GM04504 (cell line): ENCODE data around the gene SCIN.

Experiments used
- DNase-seq: peaks from one replicate; pipeline ENCODE4 v3.0.0-alpha.2; 2012; ENCODE audit warnings: low read depth

The SCIN gene

DNA sequence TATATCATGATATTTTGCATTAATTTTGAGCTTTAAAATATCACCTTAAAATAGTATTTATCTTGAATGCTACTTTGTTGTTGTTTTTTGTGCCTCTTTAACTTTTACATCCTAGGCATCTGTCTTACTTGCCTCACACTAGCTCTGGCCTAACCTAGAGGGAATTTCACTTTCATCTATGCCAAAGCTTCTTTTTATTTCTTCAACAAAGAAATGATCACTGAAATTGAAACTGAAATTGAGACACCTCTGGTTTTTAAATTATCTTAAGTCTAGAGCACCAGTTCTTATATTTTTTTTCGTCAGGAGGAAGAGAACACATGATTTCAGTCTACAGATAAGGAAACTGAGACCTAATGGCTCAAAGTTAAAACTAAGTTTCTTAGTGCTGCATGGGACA is 3.5 kb upstream of the SCIN start:
- DNase-seq, result no peak

DNA sequence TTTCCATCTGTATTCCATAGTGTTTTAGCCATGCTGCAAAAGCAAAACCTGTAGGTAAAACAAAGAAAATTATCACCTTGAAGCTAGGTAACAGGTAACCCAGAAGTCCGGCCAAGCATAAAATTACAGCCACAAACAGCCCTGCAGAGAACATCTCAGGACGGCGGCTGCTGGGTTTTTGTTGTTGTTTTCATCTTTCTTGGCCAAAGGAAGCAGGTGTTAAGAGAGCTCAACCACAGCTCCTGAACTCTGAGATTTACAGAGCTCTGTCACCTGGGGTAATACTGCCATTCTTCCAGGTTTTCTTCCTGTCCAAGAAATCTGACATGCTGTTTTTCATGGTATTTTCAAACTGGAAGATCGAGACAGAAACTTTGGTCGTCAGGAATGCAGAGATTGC is 847 bp upstream of the SCIN start:
- DNase-seq, result no peak

DNA sequence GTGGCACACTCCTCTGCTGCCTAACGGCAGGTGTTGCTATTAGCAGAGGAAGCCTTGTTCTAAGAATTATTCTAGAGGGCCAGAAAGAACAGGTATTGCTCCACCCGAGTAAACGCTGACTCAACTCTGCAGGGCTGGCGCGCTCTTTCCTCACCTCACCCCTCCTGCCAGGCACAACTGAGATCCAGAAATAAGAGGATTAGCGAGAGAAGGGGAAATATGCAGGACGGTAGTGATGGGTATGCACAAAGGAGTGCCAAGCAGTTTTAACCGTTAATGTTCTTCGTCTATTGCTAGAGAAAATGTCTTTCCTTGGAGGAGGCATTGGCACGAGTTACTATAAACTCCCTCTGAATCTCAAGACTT is 369 bp upstream of the SCIN start:
- DNase-seq, result no peak

DNA sequence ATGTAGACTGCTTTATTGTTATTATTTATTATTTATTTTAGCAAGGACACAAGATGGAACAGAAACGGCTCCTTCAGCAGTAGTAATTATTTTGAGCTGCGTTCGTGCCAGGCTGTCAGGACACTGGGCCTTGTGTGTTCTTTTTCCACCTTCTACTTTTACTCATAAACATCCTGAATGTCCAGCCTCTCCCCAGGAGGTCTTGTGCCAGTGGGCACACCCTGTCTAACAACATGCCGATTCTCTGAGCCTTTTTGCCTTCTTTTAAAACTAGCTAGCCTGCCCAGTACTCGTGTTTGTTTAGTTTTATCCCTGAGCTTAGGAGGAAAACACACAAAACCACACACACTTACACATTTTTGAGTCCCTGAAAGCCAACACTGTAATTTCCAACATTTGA is 1.2 kb downstream of the SCIN start:
- DNase-seq, result no peak

DNA sequence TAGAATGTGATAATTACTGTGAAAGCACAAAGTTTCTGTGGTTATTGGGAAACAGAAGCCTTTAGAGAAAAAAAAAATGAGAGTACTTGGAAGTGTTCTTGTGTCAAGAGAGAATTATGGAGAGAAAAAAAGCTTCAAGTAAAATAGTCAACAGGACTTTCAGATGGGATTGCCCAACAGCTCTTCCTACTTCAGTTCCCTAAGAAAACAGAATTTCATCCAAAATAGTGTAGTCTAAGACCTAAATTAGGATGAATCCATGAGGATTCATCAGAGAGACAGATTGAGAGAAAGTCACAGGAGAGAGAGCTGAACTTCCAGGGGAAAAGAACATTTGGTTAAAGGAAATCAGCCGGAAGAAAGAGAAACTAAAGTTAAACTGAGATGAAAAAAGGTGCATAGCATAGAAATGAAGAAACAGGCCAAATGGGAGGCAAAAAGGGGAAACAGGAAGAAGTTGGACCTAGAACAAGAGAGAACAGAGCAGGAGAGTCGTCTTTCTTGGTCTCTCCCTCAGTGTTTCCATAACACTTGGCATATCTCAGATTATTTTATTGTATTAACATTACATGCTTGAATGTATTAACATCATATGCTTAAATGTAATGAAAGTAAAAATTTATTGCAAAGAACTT is 2.5 kb downstream of the SCIN start:
- no peak for DNase-seq

DNA sequence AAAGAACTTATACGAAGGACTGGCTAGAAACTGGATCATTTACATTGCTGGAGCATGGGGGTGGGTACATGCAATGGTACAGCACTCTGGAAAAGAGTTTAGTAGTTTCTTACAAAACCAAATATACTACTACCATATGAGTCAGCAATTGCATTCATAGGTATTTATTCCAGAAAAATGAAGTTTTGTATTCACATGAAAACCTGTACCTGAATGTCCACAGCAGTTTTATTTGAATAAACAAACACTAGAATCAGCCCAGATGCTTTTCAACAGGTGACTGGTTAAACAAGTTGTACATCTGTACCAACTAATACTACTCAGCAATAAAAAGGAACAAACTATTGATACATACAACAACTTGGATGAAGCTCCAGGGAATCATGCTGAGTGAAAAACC is 3.4 kb downstream of the SCIN start:
- DNase-seq, result no peak

DNA sequence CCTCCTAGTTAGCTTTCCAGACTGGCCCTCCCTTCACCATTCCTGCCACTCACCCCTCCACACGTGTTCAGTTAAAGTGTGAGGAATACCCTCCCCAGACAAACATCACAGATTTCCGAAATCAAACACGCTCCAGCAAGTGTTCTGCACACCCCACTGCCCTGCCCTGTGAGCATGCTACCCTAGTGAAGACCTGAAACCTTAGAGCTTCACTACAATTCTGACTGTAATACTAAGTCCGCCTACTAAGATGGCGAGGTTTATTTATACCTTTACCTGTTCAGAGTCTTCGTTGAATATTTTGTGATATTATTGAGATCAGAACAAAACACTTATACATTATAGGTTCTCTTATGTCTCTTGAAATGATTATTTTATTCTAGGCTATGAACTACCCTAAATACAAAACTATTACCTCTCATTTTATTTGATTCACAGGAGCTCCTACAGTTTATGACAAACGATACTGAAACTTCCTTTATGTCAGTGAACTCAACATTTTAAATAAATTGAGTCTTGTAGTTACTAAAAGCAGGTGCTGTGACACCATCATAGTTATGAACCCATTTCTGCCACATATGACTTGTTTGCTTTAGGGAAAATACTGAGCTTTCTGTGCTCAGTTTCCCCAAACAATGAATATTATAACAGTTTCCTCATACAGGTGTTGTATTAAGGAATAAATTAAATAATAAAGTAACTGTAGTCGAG is 8.6 kb downstream of the SCIN start:
- no peak for DNase-seq

DNA sequence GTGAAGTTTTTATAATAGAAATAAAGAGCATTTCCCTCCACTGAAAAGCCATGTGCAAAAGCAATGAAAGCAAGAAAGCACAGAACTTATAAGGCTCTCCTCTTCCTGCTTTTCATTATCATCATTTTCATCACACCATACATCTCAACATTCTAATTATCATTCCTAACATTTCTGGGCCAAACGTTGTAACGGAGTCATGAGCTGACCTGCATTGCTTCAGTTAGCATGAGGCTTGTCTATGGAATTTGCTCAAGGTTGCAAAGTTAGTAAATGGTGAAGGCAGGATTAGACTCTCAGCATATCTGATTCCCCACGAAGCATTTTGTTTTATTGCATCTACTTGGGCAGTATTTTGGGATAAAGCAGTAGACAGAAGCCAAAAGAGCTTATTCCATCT is 11.4 kb downstream of the SCIN start:
- DNase-seq, result peak; percentile 21

DNA sequence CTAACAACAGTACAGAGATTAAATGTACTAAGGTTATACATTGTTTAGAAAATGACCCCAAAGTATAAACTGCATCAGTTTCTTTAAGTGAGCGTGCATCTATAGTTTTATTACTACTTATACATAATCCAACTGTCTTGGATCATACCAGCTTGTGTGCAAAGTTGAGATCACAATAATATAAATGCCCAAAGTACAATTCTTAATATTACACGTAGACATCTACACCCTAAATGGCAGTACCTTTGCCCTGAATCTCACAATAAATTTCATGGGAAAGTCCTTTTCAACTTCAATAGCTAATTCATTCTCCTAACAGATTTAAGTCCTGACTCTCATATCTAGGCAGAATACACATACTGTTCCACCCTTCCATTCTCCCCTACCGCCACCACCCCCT is 11.8 kb downstream of the SCIN start:
- DNase-seq, result no peak

DNA sequence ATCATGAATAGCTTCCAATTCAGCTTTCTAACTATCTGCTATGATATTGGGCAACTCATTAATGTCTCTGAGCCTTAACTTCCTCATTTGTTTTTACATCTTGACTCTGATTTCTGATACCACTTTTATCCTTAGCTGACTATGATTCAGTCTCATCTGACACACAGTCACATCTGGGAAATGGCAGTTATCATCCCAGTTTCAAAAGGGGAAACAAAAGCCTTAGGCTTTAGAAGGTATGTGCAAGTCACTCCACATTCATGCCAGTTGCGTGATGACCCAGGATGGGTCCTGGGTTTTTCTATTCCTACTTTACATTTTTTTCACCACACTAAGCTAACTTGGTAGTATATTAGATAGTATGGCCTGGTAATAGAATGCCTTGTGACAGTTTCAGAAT is 12.7 kb downstream of the SCIN start:
- no peak for DNase-seq

DNA sequence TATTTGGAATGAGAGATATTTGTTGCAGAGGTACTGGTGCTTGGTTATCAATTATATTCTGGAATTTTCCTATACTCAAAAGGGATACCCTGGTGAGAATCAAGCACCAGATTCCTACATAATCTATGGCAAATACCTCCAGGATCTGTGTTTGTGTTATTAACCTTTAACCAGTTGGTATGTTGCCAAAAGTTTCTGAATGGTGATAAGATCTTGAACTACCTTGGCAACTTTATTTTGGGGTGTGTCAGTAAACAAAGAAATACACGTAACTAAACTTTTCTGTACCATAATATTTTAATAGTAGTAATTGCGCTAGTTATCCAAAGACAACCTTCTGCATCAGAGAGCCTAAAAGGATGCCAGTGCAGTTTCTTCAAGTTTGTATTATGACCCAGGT is 13.4 kb downstream of the SCIN start:
- DNase-seq, result no peak

DNA sequence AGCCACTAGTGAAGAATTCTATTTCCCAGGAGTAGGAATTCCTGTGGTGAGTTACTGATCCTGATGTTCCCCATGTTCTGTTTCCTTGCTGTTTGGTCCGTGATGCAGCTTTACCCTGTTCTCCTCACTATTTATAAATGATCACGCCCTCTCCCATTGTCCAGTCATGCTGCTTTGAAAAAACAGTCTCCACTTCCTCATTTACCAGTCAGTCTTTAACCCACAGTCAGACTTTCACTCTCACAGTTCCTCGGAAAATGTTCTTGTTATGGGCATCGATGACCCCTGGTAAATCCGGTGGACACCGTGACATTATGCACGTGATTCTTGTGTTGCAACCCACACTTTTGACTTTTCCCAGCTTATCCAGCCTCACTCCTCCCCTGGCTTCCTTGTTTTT is 14.4 kb downstream of the SCIN start:
- no peak for DNase-seq

DNA sequence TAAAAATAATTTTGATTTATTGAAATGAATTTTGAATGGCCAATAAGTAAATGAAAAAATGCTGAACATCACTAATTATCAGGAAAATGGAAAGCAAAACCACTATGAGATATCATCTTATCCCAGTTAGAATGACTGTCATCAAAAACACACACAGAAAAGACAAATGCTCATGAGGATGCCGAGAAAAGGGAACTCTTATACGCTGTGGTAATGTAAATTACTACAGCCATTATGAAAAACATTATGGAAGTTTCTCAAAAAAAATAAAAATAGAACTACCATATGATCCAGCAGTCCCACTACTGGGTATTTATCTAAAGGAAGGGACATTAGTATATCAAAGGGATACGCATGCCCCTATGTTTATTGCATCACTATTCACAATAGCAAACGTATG is 15.8 kb downstream of the SCIN start:
- DNase-seq, result no peak

DNA sequence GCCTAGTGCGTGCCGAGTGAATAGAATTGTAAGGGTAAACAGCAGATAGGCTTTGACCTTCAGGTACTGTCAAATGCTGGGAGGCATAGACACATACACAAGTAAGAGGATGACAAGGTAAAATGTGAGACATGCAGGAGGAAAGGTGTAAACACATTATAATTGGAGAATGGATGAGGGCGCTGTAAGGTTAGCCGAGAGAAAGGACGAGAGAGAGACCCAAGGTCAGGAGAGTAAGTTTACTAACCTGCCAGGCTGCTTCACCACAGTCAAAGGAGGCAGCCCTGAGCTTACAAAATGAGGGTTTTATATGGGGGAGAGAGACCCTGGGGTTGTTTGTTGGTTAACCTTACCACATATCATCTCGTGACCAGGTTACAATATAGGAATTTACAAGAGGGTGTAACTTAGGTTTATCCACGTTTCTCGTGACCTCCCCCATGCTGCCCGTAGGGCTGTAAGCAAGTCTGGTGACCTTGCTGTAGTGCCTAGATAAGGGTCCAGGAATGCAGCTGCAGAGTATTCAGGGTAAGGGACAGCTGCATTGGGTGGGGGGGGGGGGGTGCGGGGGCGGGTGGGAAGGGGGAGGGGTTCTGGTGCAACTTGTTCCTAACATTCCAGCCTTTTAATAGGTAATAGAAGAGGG is 17.9 kb downstream of the SCIN start:
- DNase-seq, result no peak

DNA sequence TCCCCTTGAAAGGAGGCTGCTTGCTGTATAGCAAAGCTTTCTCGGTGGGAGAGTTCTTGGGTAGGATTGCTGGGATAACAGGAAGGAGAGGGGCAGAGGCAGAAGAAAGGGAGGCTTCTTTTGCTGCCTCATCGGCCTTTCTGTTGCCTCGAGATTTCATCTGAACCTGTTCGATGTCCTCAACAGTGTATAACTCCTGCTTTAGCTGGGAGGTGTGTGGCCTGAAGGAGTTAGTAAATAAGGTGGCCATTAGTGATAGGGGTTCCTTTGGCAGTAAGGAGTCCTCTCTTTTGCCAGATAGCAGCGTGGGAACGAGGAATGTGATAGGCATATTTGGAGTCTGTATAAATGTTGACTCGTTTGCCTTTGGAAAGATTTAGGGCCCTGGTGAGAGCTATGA is 20.0 kb downstream of the SCIN start:
- no peak for DNase-seq

DNA sequence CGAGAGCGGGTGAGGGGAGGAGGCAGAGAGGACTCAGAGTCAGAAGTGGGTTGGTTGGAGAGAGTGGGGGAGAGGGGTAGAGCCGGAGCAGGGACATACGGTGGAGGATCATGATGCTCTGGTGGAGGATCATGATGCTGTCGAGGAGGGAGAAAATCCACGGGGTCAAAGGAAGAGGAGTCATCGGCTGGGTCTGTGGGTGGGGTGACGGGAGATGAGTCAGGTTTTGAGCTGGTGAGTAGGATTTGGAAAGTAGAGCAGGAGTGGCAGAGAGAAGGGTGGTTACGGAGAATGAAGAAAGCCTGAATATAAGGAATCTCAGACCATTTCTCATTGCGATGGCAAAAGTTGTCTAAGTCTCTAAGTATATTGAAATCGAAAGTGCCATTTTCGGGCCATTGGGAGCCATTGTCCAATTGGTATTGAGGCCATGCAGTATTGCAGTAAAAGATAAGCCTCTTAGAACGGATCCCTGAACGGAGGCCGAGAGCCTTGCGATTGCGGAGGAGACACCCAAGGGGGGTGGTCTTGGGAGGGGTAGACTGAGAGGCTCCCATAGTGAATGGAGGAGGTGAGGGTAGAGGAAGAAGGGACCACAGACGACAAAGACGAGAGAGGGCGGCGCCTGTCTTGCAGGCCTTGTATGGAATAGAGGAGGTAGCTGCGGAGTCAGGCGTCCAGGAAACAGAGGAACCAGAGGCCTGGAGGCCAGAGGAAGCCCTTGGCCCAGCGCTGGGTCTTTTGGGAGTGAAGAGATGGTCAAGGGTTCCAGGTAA is 23.8 kb downstream of the SCIN start:
- DNase-seq, result no peak

DNA sequence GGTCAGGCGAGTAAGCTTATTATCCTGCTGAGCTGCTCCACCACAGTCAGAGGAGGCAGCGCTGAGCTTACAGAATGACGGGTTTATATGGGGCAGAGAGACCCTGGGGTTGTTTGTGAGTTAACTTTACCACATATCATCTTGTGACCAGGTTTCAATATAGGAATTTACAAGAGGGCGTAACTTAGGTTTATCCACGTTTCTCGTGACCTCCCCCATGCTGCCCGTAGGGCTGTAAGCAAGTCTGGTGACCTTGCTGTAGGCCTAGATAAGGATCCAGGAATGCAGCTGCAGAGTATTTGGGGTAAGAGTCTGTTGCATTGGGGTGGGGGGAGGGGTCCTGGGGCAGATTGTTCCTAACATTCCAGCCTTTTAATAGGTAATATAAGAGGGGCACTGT is 24.6 kb downstream of the SCIN start:
- no peak for DNase-seq

DNA sequence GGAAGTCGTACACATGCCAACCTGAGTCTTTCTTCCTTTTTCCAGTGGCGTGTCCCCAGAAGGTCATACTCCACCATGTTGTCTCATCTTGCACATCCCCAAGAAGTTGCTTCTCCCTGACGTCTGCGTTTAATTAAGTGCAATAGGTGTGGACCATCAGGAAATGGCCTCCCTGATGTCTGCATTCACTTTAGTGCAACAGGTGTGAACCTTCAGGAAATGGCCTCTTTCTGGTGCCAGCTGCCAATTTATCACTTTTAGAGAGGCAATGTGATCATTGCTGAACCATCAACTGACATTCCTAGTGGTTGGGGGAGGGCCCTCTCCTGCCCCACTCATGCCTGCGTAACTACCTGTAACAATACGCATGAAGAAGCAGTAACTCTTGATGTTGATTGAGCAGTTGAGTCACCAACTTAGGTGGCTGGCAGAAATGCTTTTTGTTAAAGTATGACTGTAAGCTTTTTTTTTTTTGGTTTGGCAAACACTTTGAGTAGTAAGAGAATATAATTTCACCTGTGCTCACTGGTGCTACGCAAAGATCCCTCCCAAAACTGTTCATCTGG is 25.8 kb downstream of the SCIN start:
- DNase-seq, result no peak

DNA sequence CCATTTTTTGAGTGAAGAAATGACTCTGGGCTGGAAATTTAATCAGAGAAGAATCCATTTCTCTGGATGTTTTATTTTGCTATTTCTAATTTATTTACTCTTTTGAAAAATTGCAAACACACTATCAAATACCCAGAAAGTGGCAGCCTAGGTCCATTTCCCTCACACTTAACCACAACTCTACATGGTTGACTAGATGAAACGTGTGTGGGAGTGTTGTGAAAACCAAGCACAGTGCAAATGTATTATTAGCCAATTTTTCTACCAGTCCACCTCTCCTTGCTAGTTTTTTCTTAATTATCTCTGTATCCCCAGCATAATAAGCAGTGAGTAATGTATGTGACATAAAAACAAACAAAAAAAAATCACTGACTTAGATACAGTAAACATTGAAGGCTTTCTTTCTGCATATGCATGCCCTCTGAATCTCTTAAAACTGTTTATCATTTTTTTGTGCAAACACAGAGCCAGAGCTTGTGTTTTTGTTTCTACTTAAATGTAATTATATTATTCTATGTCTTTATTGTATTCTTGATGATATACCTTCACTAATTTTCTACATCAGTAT is 30.9 kb downstream of the SCIN start:
- no peak for DNase-seq

DNA sequence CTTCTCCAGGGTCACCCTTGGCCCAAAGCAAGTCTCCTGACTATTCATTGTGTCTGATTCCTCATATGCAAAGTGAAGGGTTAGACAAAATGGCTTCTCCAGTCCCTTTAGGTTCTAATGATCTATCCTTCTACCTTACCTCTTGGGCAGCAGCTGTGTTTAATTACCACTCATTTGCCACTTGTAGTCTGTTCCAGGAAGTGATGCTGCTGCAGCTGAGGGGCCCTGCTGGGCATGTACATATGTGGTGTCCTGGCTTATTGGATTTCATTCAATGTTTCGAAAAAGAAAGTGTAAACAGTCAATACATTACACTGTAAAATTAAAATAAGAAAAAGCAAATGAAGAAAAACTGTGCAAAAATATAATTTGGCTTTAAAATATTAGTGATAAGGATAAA is 36.6 kb downstream of the SCIN start:
- no peak for DNase-seq

DNA sequence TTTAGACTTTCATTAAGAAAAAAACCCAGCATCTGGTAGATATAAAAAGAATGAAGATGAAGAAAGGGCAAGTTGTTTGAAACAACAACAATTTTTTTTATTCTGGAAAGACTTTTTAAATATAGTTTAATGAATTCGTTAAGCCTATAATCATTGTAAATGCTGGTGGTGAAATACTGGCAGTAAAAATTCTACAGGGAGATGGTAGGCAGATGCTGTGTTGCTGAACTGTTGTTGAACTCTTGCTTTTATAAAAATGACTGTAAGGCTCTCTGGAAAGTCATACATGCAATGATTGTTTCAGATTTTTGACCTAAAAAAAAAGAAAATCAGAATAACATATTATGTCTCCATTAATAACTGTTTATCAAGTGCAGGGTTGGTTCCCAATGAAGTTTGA is 39.0 kb downstream of the SCIN start:
- peak; percentile 4 for DNase-seq

DNA sequence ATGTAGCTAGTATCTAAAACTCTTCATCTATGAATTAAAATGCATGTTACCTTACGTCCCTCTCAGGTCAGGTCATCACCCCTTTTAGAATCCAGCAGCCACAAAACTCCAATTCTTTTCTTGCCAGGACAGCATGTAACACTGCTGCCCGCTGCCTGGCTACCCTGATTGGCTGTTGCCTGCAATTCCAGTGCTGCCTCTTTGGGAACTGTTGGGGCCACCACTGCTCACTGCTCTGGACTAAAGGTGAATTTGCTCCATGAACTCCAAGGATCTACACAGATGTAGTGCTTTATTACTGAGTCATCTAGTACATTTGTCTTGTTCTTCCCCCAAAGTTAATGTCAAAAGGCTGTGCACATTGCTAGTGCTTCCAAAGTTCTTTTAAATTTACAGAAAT is 40.4 kb downstream of the SCIN start:
- DNase-seq, result no peak
